ENCODE data around the gene NFKBIB.
"Not testable (repeated sequence)": the region's sequence is repeated elsewhere in the genome, so short reads cannot be mapped to it uniquely, and the experiment has no call there.

The NFKBIB gene

GRCh38 chr19:38875656-38876395 is 23.9 kb upstream of the NFKBIB start:
- H3K27ac ChIP-seq (ENCODE audit: low read depth in 2 of 2, low read length in 2 of 2), result no peak overlapping the region
- no peak overlapping the region for H3K4me3 ChIP-seq (ENCODE audit: low read length in 2 of 2)
- no peak overlapping the region for H3K9ac ChIP-seq (ENCODE audit: low read depth in 1 of 2, low read length in 2 of 2)
- no peaks in the 10 kb centered on the region for H3K36me3 ChIP-seq (ENCODE audit: control insufficient read depth in 2 of 2, insufficient read depth in 2 of 2, low read length in 2 of 2)
- peaks cover 14 to 18% of the 10 kb centered on the region in 2 donors for H3K4me1 ChIP-seq (ENCODE audit: control insufficient read depth in 2 of 2, insufficient read depth in 2 of 2, low read length in 2 of 2)
- no peaks in the 10 kb centered on the region for H3K27me3 ChIP-seq (ENCODE audit: control insufficient read depth in 2 of 2, insufficient read depth in 2 of 2, low read length in 2 of 2)
- H3K9me3 ChIP-seq (ENCODE audit: control insufficient read depth in 2 of 2, low read length in 2 of 2), result no peaks in the 10 kb centered on the region

DNA sequence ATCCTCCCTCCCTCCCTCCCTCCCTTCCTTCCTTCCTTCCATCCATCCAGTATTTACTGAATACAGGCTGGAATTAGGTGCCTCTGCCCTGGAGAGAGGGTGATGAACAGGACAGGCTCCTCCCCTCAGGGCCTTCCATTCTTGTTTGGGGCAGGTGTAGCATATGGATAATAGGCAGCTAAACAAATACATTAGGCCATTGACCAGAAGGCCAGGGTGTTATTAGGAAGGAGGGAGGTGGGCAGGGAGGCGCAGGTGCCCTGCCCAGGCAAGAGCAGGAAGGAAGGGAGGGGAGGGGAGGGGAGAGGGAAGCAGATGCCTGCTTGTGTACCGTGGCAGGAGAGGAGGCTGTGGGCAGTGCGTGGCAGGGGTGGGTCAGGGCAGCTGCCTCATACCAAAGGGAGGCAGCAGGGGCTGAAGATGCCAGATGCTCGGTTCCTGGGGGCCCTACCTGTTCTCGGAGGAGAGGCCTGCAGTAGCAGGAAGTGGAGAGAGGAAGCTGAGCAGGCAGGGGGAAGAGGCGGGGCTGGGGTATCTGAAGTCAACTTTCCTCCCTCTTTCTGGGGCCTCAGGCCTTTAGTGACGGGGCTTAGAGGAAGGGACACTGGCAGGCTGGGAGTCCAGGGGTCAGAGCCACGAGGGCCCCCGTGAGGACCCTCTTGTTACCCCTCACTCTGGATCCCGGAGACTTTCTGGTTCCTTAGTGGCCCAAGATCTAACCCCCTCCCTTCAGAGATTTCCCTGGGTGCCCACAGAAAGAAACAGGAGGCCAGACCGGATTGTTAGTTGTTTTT is 21.8 kb upstream of the NFKBIB start, which contains the start of gene RINL:
TSS of gene RINL (minus strand) at position 495 of the 794 bp plus-strand sequence. CDS start 1,533 bp downstream, outside the sequence.
- Histone ChIP-seq H3K27ac (ENCODE audit: low read depth in 2 of 2, low read length in 2 of 2) (peak within 1 kb of the TSS; percentile 74 to 83), H3K4me3 (ENCODE audit: low read length in 2 of 2) (peak within 1 kb of the TSS; percentile 39 to 57), H3K9ac (ENCODE audit: low read depth in 1 of 2, low read length in 2 of 2) (peak within 1 kb of the TSS; percentile 63 to 64), H3K36me3 (ENCODE audit: control insufficient read depth in 2 of 2, insufficient read depth in 2 of 2, low read length in 2 of 2) (peaks cover 0 to 3% of the 10 kb centered on the region in 2 donors), H3K27me3 (ENCODE audit: control insufficient read depth in 2 of 2, insufficient read depth in 2 of 2, low read length in 2 of 2) (no peaks in the 10 kb centered on the region), H3K4me1 (ENCODE audit: control insufficient read depth in 2 of 2, insufficient read depth in 2 of 2, low read length in 2 of 2) (peaks cover 14 to 18% of the 10 kb centered on the region in 2 donors), H3K9me3 (ENCODE audit: control insufficient read depth in 2 of 2, low read length in 2 of 2) (no peaks in the 10 kb centered on the region)

DNA sequence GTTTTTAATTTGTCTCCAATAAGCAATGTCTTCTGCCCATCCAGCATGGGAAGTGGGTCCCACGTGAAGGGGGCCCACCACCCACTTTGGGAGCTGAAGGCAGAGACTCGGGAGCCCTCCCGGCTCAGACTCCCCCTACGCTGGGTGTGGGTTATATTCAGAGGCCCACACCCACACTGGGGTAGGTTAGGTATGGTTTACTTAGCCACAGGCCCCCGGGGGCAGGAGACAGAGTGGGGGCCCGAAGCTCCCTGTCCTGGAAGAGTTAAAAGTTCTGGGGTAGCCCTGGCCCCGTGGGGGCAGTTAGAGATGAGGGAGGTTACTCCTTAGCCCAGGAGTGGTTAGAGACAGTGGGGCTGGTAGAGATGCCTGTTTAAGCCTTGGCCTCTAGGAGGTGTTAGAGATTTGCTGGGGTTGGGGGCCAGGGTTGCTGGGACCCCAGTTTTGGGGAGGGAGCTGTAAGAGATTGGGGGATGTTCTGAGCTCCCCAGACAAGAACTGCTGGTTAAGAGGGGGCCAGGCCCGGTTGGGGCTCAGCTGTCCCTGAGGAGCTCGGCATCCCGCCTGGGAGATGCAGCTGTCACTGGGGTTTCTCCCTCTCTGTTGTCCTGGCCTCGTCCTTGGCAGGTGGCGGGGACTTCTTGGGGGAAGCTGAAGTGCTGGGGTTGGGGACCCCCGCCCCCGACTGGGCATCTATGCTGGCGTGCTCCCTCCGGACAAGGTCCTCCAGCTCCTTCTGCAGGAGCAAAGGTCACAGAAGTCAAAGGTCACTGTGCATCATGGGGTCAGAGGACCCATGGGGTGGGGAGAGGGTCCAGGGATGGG is 21.0 kb upstream of the NFKBIB start:
- Histone ChIP-seq H3K36me3 (ENCODE audit: control insufficient read depth in 2 of 2, insufficient read depth in 2 of 2, low read length in 2 of 2) (peaks cover 0 to 5% of the 10 kb centered on the region in 2 donors), H3K27ac (ENCODE audit: low read depth in 2 of 2, low read length in 2 of 2) (peak overlapping the region; percentile 74 to 83), H3K4me3 (ENCODE audit: low read length in 2 of 2) (peak overlapping the region in 1 of 2 donors; percentile 57), H3K4me1 (ENCODE audit: control insufficient read depth in 2 of 2, insufficient read depth in 2 of 2, low read length in 2 of 2) (peaks cover 14 to 18% of the 10 kb centered on the region in 2 donors), H3K9me3 (ENCODE audit: control insufficient read depth in 2 of 2, low read length in 2 of 2) (no peaks in the 10 kb centered on the region), H3K9ac (ENCODE audit: low read depth in 1 of 2, low read length in 2 of 2) (peak overlapping the region; percentile 63 to 64), H3K27me3 (ENCODE audit: control insufficient read depth in 2 of 2, insufficient read depth in 2 of 2, low read length in 2 of 2) (no peaks in the 10 kb centered on the region)

- Histone ChIP-seq H3K27ac (ENCODE audit: low read depth in 2 of 2, low read length in 2 of 2) (peak overlapping the region in 1 of 2 donors; percentile 83), H3K4me1 (ENCODE audit: control insufficient read depth in 2 of 2, insufficient read depth in 2 of 2, low read length in 2 of 2) (peaks cover 14 to 18% of the 10 kb centered on the region in 2 donors), H3K9ac (ENCODE audit: low read depth in 1 of 2, low read length in 2 of 2) (no peak overlapping the region), H3K4me3 (ENCODE audit: low read length in 2 of 2) (no peak overlapping the region), H3K36me3 (ENCODE audit: control insufficient read depth in 2 of 2, insufficient read depth in 2 of 2, low read length in 2 of 2) (peaks cover 0 to 5% of the 10 kb centered on the region in 2 donors), H3K27me3 (ENCODE audit: control insufficient read depth in 2 of 2, insufficient read depth in 2 of 2, low read length in 2 of 2) (no peaks in the 10 kb centered on the region), H3K9me3 (ENCODE audit: control insufficient read depth in 2 of 2, low read length in 2 of 2) (no peaks in the 10 kb centered on the region)
These were observed 20.4 kb upstream of the NFKBIB start for GRCh38 chr19:38879400-38879751.

DNA sequence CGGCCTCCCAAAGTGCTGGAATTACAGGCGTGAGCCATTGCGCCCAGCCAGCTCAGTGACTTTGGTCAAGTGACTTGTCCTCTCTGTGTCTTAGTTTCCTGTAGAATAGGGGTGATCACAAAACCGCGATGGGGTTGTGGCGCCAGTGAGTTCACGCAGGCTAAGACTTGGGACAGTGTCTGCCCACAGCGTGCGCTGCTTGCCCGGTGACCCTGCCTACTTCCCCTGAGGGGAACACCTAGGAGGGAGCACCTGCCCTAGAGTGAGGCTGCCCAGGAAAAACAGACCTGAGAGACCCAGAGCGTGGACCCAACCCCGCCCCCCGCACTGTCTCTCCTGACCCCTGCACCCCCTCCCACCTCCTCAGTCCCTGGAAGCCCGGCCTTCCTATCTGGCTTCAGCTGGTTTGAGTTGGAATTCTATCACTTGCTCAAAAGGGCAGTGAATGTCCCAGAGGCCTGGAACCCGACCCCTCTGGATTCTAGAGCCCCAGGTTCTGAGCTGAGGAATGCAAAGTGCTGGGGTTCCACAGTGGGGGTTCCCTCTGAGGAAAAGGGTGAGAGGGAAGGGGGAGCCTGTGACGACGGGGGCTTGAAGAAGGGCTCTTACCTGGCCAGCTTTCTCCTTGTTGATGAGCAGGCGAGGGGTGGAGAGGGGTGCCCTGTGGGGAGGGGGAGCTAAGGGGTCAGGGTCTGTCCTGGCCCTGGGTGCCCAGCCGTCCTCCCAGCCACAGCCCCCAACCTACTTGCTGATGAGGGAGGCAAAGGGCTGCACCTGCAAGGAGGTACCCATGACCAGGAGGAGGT is 19.5 kb upstream of the NFKBIB start:
- no peak overlapping the region for H3K4me3 ChIP-seq (ENCODE audit: low read length in 2 of 2)
- no peak overlapping the region for H3K27ac ChIP-seq (ENCODE audit: low read depth in 2 of 2, low read length in 2 of 2)
- peaks cover 14 to 18% of the 10 kb centered on the region in 2 donors for H3K4me1 ChIP-seq (ENCODE audit: control insufficient read depth in 2 of 2, insufficient read depth in 2 of 2, low read length in 2 of 2)
- no peaks in the 10 kb centered on the region for H3K27me3 ChIP-seq (ENCODE audit: control insufficient read depth in 2 of 2, insufficient read depth in 2 of 2, low read length in 2 of 2)
- H3K36me3 ChIP-seq (ENCODE audit: control insufficient read depth in 2 of 2, insufficient read depth in 2 of 2, low read length in 2 of 2), result peaks cover 0 to 6% of the 10 kb centered on the region in 2 donors
- no peak overlapping the region for H3K9ac ChIP-seq (ENCODE audit: low read depth in 1 of 2, low read length in 2 of 2)
- no peaks in the 10 kb centered on the region for H3K9me3 ChIP-seq (ENCODE audit: control insufficient read depth in 2 of 2, low read length in 2 of 2)

GRCh38 chr19:38880882-38881609 is 18.7 kb upstream of the NFKBIB start:
- H3K36me3 ChIP-seq (ENCODE audit: control insufficient read depth in 2 of 2, insufficient read depth in 2 of 2, low read length in 2 of 2), result peaks cover 0 to 9% of the 10 kb centered on the region in 2 donors
- H3K9ac ChIP-seq (ENCODE audit: low read depth in 1 of 2, low read length in 2 of 2), result no peak overlapping the region
- no peak overlapping the region for H3K4me3 ChIP-seq (ENCODE audit: low read length in 2 of 2)
- H3K27me3 ChIP-seq (ENCODE audit: control insufficient read depth in 2 of 2, insufficient read depth in 2 of 2, low read length in 2 of 2), result no peaks in the 10 kb centered on the region
- no peaks in the 10 kb centered on the region for H3K9me3 ChIP-seq (ENCODE audit: control insufficient read depth in 2 of 2, low read length in 2 of 2)
- no peak overlapping the region for H3K27ac ChIP-seq (ENCODE audit: low read depth in 2 of 2, low read length in 2 of 2)
- peaks cover 14 to 18% of the 10 kb centered on the region in 2 donors for H3K4me1 ChIP-seq (ENCODE audit: control insufficient read depth in 2 of 2, insufficient read depth in 2 of 2, low read length in 2 of 2)

GRCh38 chr19:38883286-38883685 is 16.5 kb upstream of the NFKBIB start:
- Histone ChIP-seq H3K27me3 (ENCODE audit: control insufficient read depth in 2 of 2, insufficient read depth in 2 of 2, low read length in 2 of 2) (no peaks in the 10 kb centered on the region), H3K36me3 (ENCODE audit: control insufficient read depth in 2 of 2, insufficient read depth in 2 of 2, low read length in 2 of 2) (peaks cover 1 to 9% of the 10 kb centered on the region in 2 donors), H3K9me3 (ENCODE audit: control insufficient read depth in 2 of 2, low read length in 2 of 2) (no peaks in the 10 kb centered on the region), H3K27ac (ENCODE audit: low read depth in 2 of 2, low read length in 2 of 2) (no peak overlapping the region), H3K4me3 (ENCODE audit: low read length in 2 of 2) (no peak overlapping the region), H3K4me1 (ENCODE audit: control insufficient read depth in 2 of 2, insufficient read depth in 2 of 2, low read length in 2 of 2) (peaks cover 5 to 13% of the 10 kb centered on the region in 2 donors), H3K9ac (ENCODE audit: low read depth in 1 of 2, low read length in 2 of 2) (no peak overlapping the region)

GRCh38 chr19:38884691-38885090 is 15.1 kb upstream of the NFKBIB start:
- not testable (repeated sequence) for H3K27me3 ChIP-seq (ENCODE audit: control insufficient read depth in 2 of 2, insufficient read depth in 2 of 2, low read length in 2 of 2); H3K9ac ChIP-seq (ENCODE audit: low read depth in 1 of 2, low read length in 2 of 2); H3K9me3 ChIP-seq (ENCODE audit: control insufficient read depth in 2 of 2, low read length in 2 of 2); H3K27ac ChIP-seq (ENCODE audit: low read depth in 2 of 2, low read length in 2 of 2); H3K4me1 ChIP-seq (ENCODE audit: control insufficient read depth in 2 of 2, insufficient read depth in 2 of 2, low read length in 2 of 2); H3K4me3 ChIP-seq (ENCODE audit: low read length in 2 of 2)
- peaks cover 11 to 21% of the 10 kb centered on the region in 2 donors for H3K36me3 ChIP-seq (ENCODE audit: control insufficient read depth in 2 of 2, insufficient read depth in 2 of 2, low read length in 2 of 2)

DNA sequence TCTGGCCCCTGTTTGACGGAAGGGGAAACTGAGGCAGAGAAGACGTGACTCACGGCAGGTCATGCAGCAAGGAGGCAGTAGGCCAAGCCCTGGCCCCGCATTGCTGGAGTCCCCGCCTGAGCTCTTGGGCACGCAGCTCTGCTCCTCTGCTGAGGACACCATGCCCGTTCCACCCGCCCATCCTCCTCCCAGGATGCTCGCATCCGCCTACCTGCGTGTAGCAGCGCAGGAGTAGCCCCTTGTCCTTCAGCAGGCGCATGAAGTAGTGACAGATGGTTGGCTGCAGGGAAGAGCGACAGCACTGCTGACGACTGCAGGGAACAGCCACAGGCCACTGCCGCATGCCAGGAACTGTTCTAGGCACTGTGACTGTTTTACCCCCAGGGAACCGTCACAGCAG is 10.9 kb upstream of the NFKBIB start:
- Histone ChIP-seq H3K9ac (ENCODE audit: low read depth in 1 of 2, low read length in 2 of 2) (no peak overlapping the region), H3K4me1 (ENCODE audit: control insufficient read depth in 2 of 2, insufficient read depth in 2 of 2, low read length in 2 of 2) (no peaks in the 10 kb centered on the region), H3K36me3 (ENCODE audit: control insufficient read depth in 2 of 2, insufficient read depth in 2 of 2, low read length in 2 of 2) (peaks cover 15 to 31% of the 10 kb centered on the region in 2 donors)

More for the DNA sequence above, 10.9 kb upstream of the NFKBIB start:
- Histone ChIP-seq H3K27me3 (ENCODE audit: control insufficient read depth in 2 of 2, insufficient read depth in 2 of 2, low read length in 2 of 2) (no peaks in the 10 kb centered on the region), H3K4me3 (ENCODE audit: low read length in 2 of 2) (no peak overlapping the region), H3K9me3 (ENCODE audit: control insufficient read depth in 2 of 2, low read length in 2 of 2) (no peaks in the 10 kb centered on the region), H3K27ac (ENCODE audit: low read depth in 2 of 2, low read length in 2 of 2) (no peak overlapping the region)
